ENCODE measurements around the gene GRAMD1C.

Gene GRAMD1C

GRCh38 chr3:113838631-113839209 is at the start of gene GRAMD1C:
TSS of gene GRAMD1C (plus strand) at chr3:113838788. CDS start at chr3:113838910, 122 bp downstream.
- H3K27ac ChIP-seq (ENCODE audit: low read length) = no peak within 1 kb of the TSS
- H3K4me1 ChIP-seq (ENCODE audit: control insufficient read depth, insufficient read depth, low read length) = no peaks in the 10 kb centered on the region
- H3K4me3 ChIP-seq (ENCODE audit: low read length) = peak within 1 kb of the TSS; percentile 47; the same call in 1 of the 2 replicates
- peak; percentile 88 for DNase-seq (ENCODE audit: low read depth, low spot score)
- no peaks in the 10 kb centered on the region for H3K36me3 ChIP-seq (ENCODE audit: control insufficient read depth, insufficient read depth, low read length)
- H3K9me3 ChIP-seq (ENCODE audit: control insufficient read depth, insufficient read depth, low read length) = no peaks in the 10 kb centered on the region
- no peaks in the 10 kb centered on the region for H3K27me3 ChIP-seq (ENCODE audit: control insufficient read depth, insufficient read depth, low read length)
- WGBS (ENCODE audit: insufficient coverage, insufficient read length) = no CpG with 5 or more reads among the region's 48 CpGs

- Histone ChIP-seq H3K36me3 (ENCODE audit: control insufficient read depth, insufficient read depth, low read length) (no peaks in the 10 kb centered on the region; the same call in 1 of the 2 replicates), H3K4me1 (ENCODE audit: control insufficient read depth, insufficient read depth, low read length) (no peaks in the 10 kb centered on the region), H3K27ac (ENCODE audit: low read length) (no peak overlapping the region), H3K27me3 (ENCODE audit: control insufficient read depth, insufficient read depth, low read length) (no peaks in the 10 kb centered on the region), H3K9me3 (ENCODE audit: control insufficient read depth, insufficient read depth, low read length) (no peaks in the 10 kb centered on the region), H3K4me3 (ENCODE audit: low read length) (no peak overlapping the region)
- DNase-seq (ENCODE audit: low read depth, low spot score) = no peak
These were observed 47.2 kb upstream of the GRAMD1C start for GRCh38 chr3:113791381-113791780.

- Histone ChIP-seq H3K27ac (ENCODE audit: low read length) (no peak overlapping the region), H3K36me3 (ENCODE audit: control insufficient read depth, insufficient read depth, low read length) (0 out of 2 replicates have a peak, but pooled peaks cover 2% of the 10 kb centered on the region), H3K9me3 (ENCODE audit: control insufficient read depth, insufficient read depth, low read length) (no peaks in the 10 kb centered on the region), H3K4me1 (ENCODE audit: control insufficient read depth, insufficient read depth, low read length) (no peaks in the 10 kb centered on the region), H3K27me3 (ENCODE audit: control insufficient read depth, insufficient read depth, low read length) (no peaks in the 10 kb centered on the region), H3K4me3 (ENCODE audit: low read length) (no peak overlapping the region)
- no peak for DNase-seq (ENCODE audit: low read depth, low spot score)
- no CpG with 5 or more reads among the region's 4 CpGs for WGBS (ENCODE audit: insufficient coverage, insufficient read length)
These were observed 44.1 kb upstream of the GRAMD1C start for GRCh38 chr3:113794526-113794925.

GRCh38 chr3:113795693-113796092 is 42.9 kb upstream of the GRAMD1C start:
- no peaks in the 10 kb centered on the region for H3K9me3 ChIP-seq (ENCODE audit: control insufficient read depth, insufficient read depth, low read length)
- H3K4me1 ChIP-seq (ENCODE audit: control insufficient read depth, insufficient read depth, low read length) = no peaks in the 10 kb centered on the region
- no peak overlapping the region for H3K4me3 ChIP-seq (ENCODE audit: low read length)
- 0 out of 2 replicates have a peak, but pooled peaks cover 2% of the 10 kb centered on the region for H3K36me3 ChIP-seq (ENCODE audit: control insufficient read depth, insufficient read depth, low read length)
- H3K27me3 ChIP-seq (ENCODE audit: control insufficient read depth, insufficient read depth, low read length) = no peaks in the 10 kb centered on the region
- WGBS (ENCODE audit: insufficient coverage, insufficient read length) = no CpG with 5 or more reads among the region's 4 CpGs
- H3K27ac ChIP-seq (ENCODE audit: low read length) = no peak overlapping the region
- DNase-seq (ENCODE audit: low read depth, low spot score) = no peak

- DNase-seq (ENCODE audit: low read depth, low spot score) = no peak
- WGBS (ENCODE audit: insufficient coverage, insufficient read length) = no CpG with 5 or more reads among the region's 3 CpGs
- Histone ChIP-seq H3K4me3 (ENCODE audit: low read length) (no peak overlapping the region), H3K36me3 (ENCODE audit: control insufficient read depth, insufficient read depth, low read length) (peaks cover 11% of the 10 kb centered on the region; the same call in 1 of the 2 replicates), H3K27ac (ENCODE audit: low read length) (no peak overlapping the region), H3K9me3 (ENCODE audit: control insufficient read depth, insufficient read depth, low read length) (no peaks in the 10 kb centered on the region), H3K27me3 (ENCODE audit: control insufficient read depth, insufficient read depth, low read length) (no peaks in the 10 kb centered on the region), H3K4me1 (ENCODE audit: control insufficient read depth, insufficient read depth, low read length) (no peaks in the 10 kb centered on the region)
These were observed 35.7 kb upstream of the GRAMD1C start for GRCh38 chr3:113802795-113803455.

- WGBS (ENCODE audit: insufficient coverage, insufficient read length) = no CpG with 5 or more reads among the region's 4 CpGs
- Histone ChIP-seq H3K9me3 (ENCODE audit: control insufficient read depth, insufficient read depth, low read length) (no peaks in the 10 kb centered on the region), H3K27ac (ENCODE audit: low read length) (no peak overlapping the region), H3K36me3 (ENCODE audit: control insufficient read depth, insufficient read depth, low read length) (peaks cover 8% of the 10 kb centered on the region; the same call in 1 of the 2 replicates), H3K4me1 (ENCODE audit: control insufficient read depth, insufficient read depth, low read length) (no peaks in the 10 kb centered on the region), H3K27me3 (ENCODE audit: control insufficient read depth, insufficient read depth, low read length) (no peaks in the 10 kb centered on the region), H3K4me3 (ENCODE audit: low read length) (no peak overlapping the region)
- DNase-seq (ENCODE audit: low read depth, low spot score) = no peak
These were observed 33.9 kb upstream of the GRAMD1C start for GRCh38 chr3:113804661-113805060.

- H3K9me3 ChIP-seq (ENCODE audit: control insufficient read depth, insufficient read depth, low read length) = no peaks in the 10 kb centered on the region
- no peaks in the 10 kb centered on the region for H3K27me3 ChIP-seq (ENCODE audit: control insufficient read depth, insufficient read depth, low read length)
- no CpG with 5 or more reads among the region's 3 CpGs for WGBS (ENCODE audit: insufficient coverage, insufficient read length)
- peaks cover 8% of the 10 kb centered on the region; the same call in 1 of the 2 replicates for H3K36me3 ChIP-seq (ENCODE audit: control insufficient read depth, insufficient read depth, low read length)
- no peak for DNase-seq (ENCODE audit: low read depth, low spot score)
- no peak overlapping the region for H3K4me3 ChIP-seq (ENCODE audit: low read length)
- no peaks in the 10 kb centered on the region for H3K4me1 ChIP-seq (ENCODE audit: control insufficient read depth, insufficient read depth, low read length)
- H3K27ac ChIP-seq (ENCODE audit: low read length) = no peak overlapping the region
These were observed 33.3 kb upstream of the GRAMD1C start for GRCh38 chr3:113805249-113805648.

- Histone ChIP-seq H3K4me1 (ENCODE audit: control insufficient read depth, insufficient read depth, low read length) (no peaks in the 10 kb centered on the region), H3K27ac (ENCODE audit: low read length) (no peak overlapping the region), H3K9me3 (ENCODE audit: control insufficient read depth, insufficient read depth, low read length) (no peaks in the 10 kb centered on the region), H3K36me3 (ENCODE audit: control insufficient read depth, insufficient read depth, low read length) (no peaks in the 10 kb centered on the region; the same call in 1 of the 2 replicates), H3K27me3 (ENCODE audit: control insufficient read depth, insufficient read depth, low read length) (no peaks in the 10 kb centered on the region), H3K4me3 (ENCODE audit: low read length) (no peak overlapping the region)
- DNase-seq (ENCODE audit: low read depth, low spot score) = no peak
- WGBS (ENCODE audit: insufficient coverage, insufficient read length) = no CpG with 5 or more reads among the region's 3 CpGs
These were observed 25.7 kb upstream of the GRAMD1C start for GRCh38 chr3:113812854-113813253.

GRCh38 chr3:113819866-113820265 is 18.7 kb upstream of the GRAMD1C start:
- H3K4me1 ChIP-seq (ENCODE audit: control insufficient read depth, insufficient read depth, low read length) = no peaks in the 10 kb centered on the region
- no peaks in the 10 kb centered on the region for H3K36me3 ChIP-seq (ENCODE audit: control insufficient read depth, insufficient read depth, low read length)
- no peak overlapping the region for H3K27ac ChIP-seq (ENCODE audit: low read length)
- no peaks in the 10 kb centered on the region for H3K27me3 ChIP-seq (ENCODE audit: control insufficient read depth, insufficient read depth, low read length)
- no peak for DNase-seq (ENCODE audit: low read depth, low spot score)
- no CpG with 5 or more reads among the region's 3 CpGs for WGBS (ENCODE audit: insufficient coverage, insufficient read length)
- H3K4me3 ChIP-seq (ENCODE audit: low read length) = no peak overlapping the region
- no peaks in the 10 kb centered on the region for H3K9me3 ChIP-seq (ENCODE audit: control insufficient read depth, insufficient read depth, low read length)

GRCh38 chr3:113825090-113825489 is 13.5 kb upstream of the GRAMD1C start:
- H3K27ac ChIP-seq (ENCODE audit: low read length) = no peak overlapping the region
- no peaks in the 10 kb centered on the region for H3K9me3 ChIP-seq (ENCODE audit: control insufficient read depth, insufficient read depth, low read length)
- no peaks in the 10 kb centered on the region for H3K36me3 ChIP-seq (ENCODE audit: control insufficient read depth, insufficient read depth, low read length)
- H3K4me3 ChIP-seq (ENCODE audit: low read length) = no peak overlapping the region
- no peaks in the 10 kb centered on the region for H3K4me1 ChIP-seq (ENCODE audit: control insufficient read depth, insufficient read depth, low read length)
- WGBS (ENCODE audit: insufficient coverage, insufficient read length) = no CpG with 5 or more reads among the region's 2 CpGs
- no peaks in the 10 kb centered on the region for H3K27me3 ChIP-seq (ENCODE audit: control insufficient read depth, insufficient read depth, low read length)
- DNase-seq (ENCODE audit: low read depth, low spot score) = no peak

- no CpG with 5 or more reads among the region's 1 CpG for WGBS (ENCODE audit: insufficient coverage, insufficient read length)
- no peak overlapping the region for H3K27ac ChIP-seq (ENCODE audit: low read length)
- no peak overlapping the region for H3K4me3 ChIP-seq (ENCODE audit: low read length)
- no peak for DNase-seq (ENCODE audit: low read depth, low spot score)
- no peaks in the 10 kb centered on the region for H3K27me3 ChIP-seq (ENCODE audit: control insufficient read depth, insufficient read depth, low read length)
- H3K36me3 ChIP-seq (ENCODE audit: control insufficient read depth, insufficient read depth, low read length) = no peaks in the 10 kb centered on the region
- no peaks in the 10 kb centered on the region for H3K9me3 ChIP-seq (ENCODE audit: control insufficient read depth, insufficient read depth, low read length)
- no peaks in the 10 kb centered on the region for H3K4me1 ChIP-seq (ENCODE audit: control insufficient read depth, insufficient read depth, low read length)
These were observed 10.0 kb upstream of the GRAMD1C start for GRCh38 chr3:113828600-113828999.

Measured in iPS DF 6.9 (cell line).